IPS DF 19.7 (cell line): ENCODE results near the gene NPDC1.
"Not testable (repeated sequence)": the region's sequence is repeated elsewhere in the genome, so short reads cannot be mapped to it uniquely, and the experiment has no call there.

Source experiments
- DNase-seq: peaks from one replicate; pipeline ENCODE4 v3.0.0-alpha.2; 2013; ENCODE audit warnings: low read depth, low spot score

Gene NPDC1

GRCh38 chr9:137040568-137040967 lies 5.4 kb downstream of the NPDC1 start:
- DNase-seq = no peak

GRCh38 chr9:137039611-137040366 lies 6.2 kb downstream of the NPDC1 start:
- DNase-seq = no peak

- no peak for DNase-seq
Observed at GRCh38 chr9:137038916-137039315, 7.1 kb downstream of the NPDC1 start.

DNA sequence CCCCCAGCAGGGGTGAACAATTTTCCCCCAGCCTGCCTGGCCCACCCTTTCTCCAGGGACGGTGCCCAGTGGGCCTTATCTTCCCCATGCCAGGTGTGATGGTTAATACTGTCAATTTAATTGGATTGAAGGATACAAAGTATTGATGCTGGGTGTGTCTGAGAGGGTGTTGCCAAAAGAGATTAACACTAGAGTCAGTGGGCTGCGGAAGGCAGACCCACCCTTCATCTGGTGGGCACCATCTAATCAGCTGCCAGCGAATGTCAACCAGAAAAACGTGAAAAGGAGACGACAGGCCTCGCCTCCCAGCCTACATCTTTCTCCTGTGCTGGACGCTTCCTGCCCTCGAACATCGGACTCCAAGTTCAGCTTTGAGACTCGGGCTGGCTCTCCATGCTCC lies 8.5 kb downstream of the NPDC1 start:
- no peak for DNase-seq

GRCh38 chr9:137037035-137037434 lies 8.9 kb downstream of the NPDC1 start:
- no peak for DNase-seq

DNA sequence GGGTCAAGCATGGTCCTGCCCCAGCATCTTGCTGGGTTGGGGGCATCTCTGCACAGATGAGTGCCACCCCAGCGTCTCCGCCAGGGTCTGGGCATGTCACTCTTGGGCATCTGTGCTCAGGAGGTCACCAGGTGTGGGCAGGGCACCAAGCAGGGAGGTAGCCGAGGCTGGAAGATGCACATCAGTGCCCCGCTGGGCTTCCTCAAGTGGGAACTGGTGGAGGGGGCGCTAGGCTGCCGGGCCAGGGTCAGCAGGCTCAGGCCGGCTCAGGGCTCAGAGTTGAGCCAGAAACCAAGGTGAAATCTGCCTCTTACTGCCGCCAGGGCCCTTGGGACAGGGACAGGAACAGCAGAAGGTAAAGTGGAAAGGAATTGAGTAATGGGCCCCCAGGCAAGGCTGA lies 10.0 kb downstream of the NPDC1 start:
- DNase-seq = no peak

DNA sequence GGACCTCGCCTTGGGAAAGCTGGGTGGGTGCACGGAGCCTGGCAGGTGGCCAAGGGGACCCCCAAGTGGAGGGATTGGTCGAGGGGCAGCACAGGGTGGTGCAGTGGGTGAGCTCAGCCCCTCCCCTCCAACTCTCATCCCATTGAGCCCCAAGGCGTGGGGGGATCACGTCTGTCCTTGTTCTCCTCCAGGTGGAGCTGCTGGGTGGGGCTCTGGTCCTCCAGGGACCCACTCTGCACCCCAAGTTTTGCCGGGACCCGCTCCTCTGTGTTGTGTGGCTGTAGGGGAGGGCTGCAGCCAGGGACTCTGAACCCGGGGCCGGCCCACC lies 10.5 kb downstream of the NPDC1 start:
- DNase-seq = no peak

DNA sequence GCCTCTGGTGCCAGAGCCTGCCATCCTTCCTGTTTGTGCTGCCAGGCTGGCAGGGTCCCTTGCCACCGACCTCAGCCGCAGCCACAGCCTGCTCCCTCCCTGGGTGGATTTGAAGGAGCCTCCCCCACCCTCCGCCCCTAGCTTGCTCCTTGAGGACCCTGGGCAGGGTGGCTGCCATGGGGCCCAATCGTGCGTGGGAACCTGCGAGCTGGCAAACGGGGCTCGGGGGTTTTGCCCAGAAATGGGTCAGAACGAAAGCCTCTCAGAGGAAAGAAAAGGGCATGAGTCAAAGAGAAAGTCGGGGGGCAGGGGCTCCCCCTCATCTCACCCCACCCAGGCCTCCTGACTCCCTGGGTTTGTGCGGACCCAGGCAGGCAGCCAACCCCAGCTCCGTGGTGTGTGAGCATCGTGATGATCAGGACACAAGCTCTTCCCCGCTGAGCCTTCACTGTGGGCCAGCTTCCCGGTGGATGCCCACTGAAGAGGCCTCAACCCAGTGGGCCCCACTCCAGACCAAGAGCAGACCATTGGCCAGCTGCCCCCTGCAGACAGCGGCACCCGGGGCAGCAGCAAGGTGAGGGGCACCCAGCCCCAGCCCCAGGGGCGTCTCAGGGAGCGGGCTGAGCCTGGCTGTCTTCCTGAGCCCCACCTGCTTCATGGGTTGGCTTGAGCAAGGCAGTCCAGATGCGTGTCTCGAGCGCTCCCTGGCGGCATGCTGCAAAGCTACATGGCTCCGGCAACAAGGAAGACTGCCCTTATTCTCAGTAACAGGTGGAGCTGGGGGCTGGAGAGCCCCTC lies 11.1 kb downstream of the NPDC1 start:
- DNase-seq = no peak

DNA sequence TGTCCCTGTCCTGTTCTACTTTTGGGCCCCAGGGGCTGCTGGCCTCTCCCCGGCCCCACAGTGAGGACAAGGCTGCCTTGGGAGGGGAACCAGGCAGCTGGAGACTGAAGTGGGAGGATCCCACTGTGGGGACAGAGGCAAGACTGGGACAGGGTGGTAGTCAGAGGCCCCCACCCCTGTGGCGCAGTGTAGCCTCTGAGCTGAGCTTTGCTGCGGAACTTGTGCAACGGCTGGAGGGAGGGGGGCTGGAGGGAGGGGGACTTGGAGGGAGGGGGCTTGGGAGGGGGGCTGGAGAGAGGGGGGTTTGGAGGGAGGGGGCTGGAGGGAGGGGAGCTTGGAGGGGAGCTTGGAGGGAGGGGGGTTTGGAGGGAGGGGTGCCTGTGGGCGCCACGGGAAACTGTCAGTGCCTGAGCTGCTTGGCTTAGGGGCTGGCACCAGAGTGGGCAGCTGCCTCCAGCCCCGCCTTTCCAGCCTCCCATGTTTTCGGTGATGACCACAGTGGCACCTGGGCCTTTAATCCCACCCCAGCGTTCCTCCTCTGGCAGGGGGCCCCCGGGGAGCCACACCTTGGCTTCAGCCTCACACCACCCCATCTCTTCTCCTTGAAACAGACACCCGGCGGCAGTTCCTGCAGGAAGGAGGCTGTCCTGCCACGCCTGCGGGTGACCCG lies 11.8 kb downstream of the NPDC1 start:
- DNase-seq = no peak

- DNase-seq = not testable (repeated sequence)
Observed at GRCh38 chr9:137033481-137033880, 12.5 kb downstream of the NPDC1 start.

GRCh38 chr9:137032858-137033257 lies 13.1 kb downstream of the NPDC1 start:
- no peak for DNase-seq

DNA sequence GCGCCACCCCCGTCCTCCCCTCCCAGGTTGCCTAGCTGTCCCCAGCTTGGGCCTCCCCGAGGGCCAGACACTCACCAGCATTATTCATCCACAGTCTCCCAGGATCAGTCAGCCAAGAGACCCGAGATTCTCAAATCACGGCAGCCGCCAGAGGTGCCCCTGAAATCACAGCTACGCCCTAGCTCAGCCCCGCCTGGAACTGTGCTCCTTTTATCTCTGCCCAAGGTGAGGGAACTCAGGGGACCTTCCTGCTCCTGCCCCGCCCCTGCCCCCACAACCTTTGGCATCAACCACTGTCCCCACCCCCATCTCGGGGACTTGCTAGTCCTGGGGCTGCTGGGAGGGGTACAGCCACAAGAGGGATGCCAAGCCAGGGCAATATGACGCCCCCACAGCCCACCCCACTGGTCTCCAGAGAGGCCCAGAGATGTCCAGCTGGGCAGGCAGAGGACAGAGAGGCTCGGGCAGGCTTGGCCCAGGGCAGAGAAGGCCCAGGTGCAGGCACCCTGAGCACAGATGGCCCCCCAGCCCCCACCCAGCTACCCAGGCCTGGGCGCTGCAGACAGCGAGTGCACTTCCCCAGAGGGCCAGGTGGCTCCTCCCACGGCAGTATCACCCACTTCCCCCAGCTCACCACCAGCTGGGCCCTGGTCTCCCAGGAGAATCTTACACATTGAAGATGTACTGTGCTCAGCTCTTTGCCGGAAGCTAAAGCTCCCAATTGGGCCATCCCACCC lies 13.9 kb downstream of the NPDC1 start, which contains the start of gene FUT7:
TSS of gene FUT7 (minus strand) at position 185 of the 737 bp plus-strand sequence. CDS start at position 88, 97 bp downstream.
- no peak for DNase-seq

- no peak for DNase-seq
Observed at GRCh38 chr9:137030538-137031527, 15.1 kb downstream of the NPDC1 start.

DNA sequence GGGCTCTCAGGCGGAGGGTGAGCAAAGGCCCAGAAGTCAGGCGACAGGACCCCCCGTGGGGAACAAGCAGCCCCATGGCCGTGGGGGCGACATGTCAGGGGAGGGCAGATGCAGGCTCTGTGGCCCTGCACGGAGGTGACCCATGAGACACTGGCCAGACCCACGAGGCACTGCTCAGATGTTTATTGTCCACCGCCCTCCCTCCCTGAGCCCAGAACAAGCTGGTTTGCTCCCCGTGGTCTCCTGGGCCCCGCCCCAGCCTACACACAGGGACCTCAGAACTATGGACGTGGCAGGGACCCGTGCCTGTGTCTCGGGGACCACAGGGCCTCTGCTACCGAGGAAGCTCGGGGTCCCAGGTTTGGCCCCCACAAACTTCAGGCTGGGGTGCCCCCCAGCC lies 16.0 kb downstream of the NPDC1 start:
- no peak for DNase-seq

- no peak for DNase-seq
Observed at GRCh38 chr9:137029058-137029936, 16.7 kb downstream of the NPDC1 start.

GRCh38 chr9:137028263-137029057 lies 17.5 kb downstream of the NPDC1 start:
- no peak for DNase-seq

GRCh38 chr9:137027369-137028262 lies 18.4 kb downstream of the NPDC1 start, which contains the start of gene ABCA2:
TSS of gene ABCA2 (minus strand) at chr9:137028237. CDS start at chr9:137028140, 97 bp downstream.
- no peak for DNase-seq

DNA sequence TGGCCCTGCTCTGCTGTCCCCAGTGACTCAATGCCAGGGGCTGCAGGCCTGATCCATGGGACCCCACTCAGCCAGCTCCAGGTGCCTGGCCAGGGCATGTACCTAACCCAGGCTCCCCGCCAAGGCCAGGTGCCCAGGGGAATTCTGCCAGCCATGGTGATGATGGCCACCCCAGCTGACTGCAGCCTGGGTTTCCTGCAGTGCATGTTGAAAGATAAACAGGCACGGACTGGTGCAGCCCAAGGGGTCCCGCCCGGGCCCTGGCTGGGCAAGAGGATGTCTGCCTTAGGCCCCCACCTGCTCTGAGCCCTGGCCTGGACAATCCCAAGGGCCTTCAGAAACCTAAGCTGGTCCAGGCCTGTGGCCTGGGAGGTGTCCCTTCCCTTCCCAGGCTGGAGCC lies 19.1 kb downstream of the NPDC1 start:
- DNase-seq = no peak
